Pulmonary artery endothelial cell (primary cell): Measurements from ENCODE around the gene ZNF793. TPM values are rescaled to one million over a fixed set of nuclear protein-coding genes. Genes with fewer than 3 reads are reported as not detected.

ENCODE experiments used
- DNase-seq: peaks from one replicate; pipeline ENCODE4 v3.0.0-alpha.2; 2011; ENCODE audit warnings: low read depth, low spot score
- total RNA-seq: library from RNA; depleted of rRNA; stranded (reverse); fragments of >200 nt; gene quantifications from 2 replicates; pipeline ENCODE4 v1.2.3, GENCODE V29; 2014

The ZNF793 gene
- total RNA-seq, 1 donor from 2014 or later = 0.13 TPM

GRCh38 chr19:37564624-37565369, 58.1 kb downstream of the ZNF793 start:
- DNase-seq = no peak

- no peak for DNase-seq
These were observed 58.6 kb downstream of the ZNF793 start for GRCh38 chr19:37565370-37565669.

GRCh38 chr19:37572203-37572602, 65.5 kb downstream of the ZNF793 start:
- DNase-seq = no peak

DNA sequence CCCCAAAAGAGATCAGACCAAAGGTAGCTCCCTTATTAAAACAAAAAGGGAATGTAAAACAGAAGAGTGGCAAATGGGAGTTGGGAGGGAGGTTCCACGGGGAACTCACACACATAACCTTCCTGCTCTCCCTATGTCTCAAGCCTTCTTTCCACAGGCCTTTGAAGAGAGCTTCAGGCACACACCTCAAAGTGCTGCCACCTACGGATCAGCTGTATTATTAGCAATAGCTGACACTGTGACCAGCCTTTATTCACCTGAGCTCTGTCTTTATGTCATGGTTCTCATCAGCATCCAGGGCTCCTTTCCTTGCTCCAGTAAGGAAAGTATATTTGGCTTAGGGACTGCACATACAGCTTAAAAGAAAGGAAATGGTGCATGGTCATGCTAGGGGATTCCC, 76.6 kb downstream of the ZNF793 start:
- DNase-seq = no peak

Other genes with a start within 250 kb of the ZNF793 start
- gene ZNF527, start 135.8 kb upstream of the ZNF793 start, total RNA-seq = 4.0 and 4.1 TPM in 2 replicates
- gene ZNF569, start 39.5 kb upstream of the ZNF793 start, total RNA-seq = 4.3 and 7.3 TPM in 2 replicates
- 5.9 and 9.6 TPM in 2 replicates for gene ZNF570, start 37.6 kb upstream of the ZNF793 start, total RNA-seq
- 1.6 and 2.9 TPM in 2 replicates for gene ZNF571, start 87.9 kb downstream of the ZNF793 start, total RNA-seq
- gene ZNF540, start 87.9 kb downstream of the ZNF793 start, total RNA-seq = 0.13 and 0.42 TPM in 2 replicates
- 11.7 and 15.5 TPM in 2 replicates for gene ZFP30, start 148.5 kb downstream of the ZNF793 start, total RNA-seq
- 2.9 and 5.2 TPM in 2 replicates for gene ZNF607, start 212.8 kb downstream of the ZNF793 start, total RNA-seq